Fibroblast of lung (primary cell): ENCODE results near the gene RHOXF2. TPM values are rescaled to one million over a fixed set of nuclear protein-coding genes. Genes with fewer than 3 reads are reported as not detected.

Experiments
- DNase-seq, 2 donors: peaks; one replicate each; pipeline versions ENCODE4 v3.0.0 to v3.0.0-alpha.2; 2010; ENCODE audit warnings: low read depth in 2 of 2
- H2AFZ ChIP-seq: 2 replicates; pipeline ENCODE4 v1.5.1; 2012; ENCODE audit warnings: low read length, control low read depth, inconsistent platforms
- H3K27ac ChIP-seq: 2 replicates; pipeline ENCODE4 v1.5.1; 2011; ENCODE audit warnings: low read length, control low read depth; ENCODE audit not compliant: insufficient read depth
- H3K27me3 ChIP-seq: 2 replicates; pipeline ENCODE4 v1.5.1; 2011; ENCODE audit warnings: mild to moderate bottlenecking, low read length; ENCODE audit not compliant: control insufficient read depth, insufficient read depth
- H3K36me3 ChIP-seq: 2 replicates; pipeline ENCODE4 v1.5.1; 2011; ENCODE audit warnings: low read length; ENCODE audit not compliant: control insufficient read depth, insufficient read depth
- H3K4me1 ChIP-seq: 2 replicates; pipeline ENCODE4 v1.5.1; 2011; ENCODE audit warnings: low read length; ENCODE audit not compliant: control insufficient read depth, insufficient read depth; ENCODE audit errors: extremely low read depth
- H3K4me2 ChIP-seq: 2 replicates; pipeline ENCODE4 v1.5.1; 2011; ENCODE audit warnings: low read length, control low read depth; ENCODE audit not compliant: insufficient read depth; ENCODE audit errors: extremely low read depth
- H3K4me3 ChIP-seq, 4 experiments: fragments of 200-600 bp in 1 of 4; sonication (generic) in 1 of 4; replicated peaks in 1 of 4; 2 replicates each; pipeline ENCODE4 v1.5.1; 2011 to 2016; ENCODE audit warnings: low read length in 4 of 4, low read depth in 3 of 4, mild to moderate bottlenecking in 3 of 4, control low read depth in 2 of 4, inconsistent platforms in 1 of 4, mixed read lengths in 1 of 4; ENCODE audit not compliant: insufficient read depth in 1 of 4; ENCODE audit errors: control extremely low read depth in 1 of 4
- H3K79me2 ChIP-seq: 2 replicates; pipeline ENCODE4 v1.5.1; 2012; ENCODE audit warnings: mild to moderate bottlenecking, low read length, inconsistent platforms; ENCODE audit not compliant: control insufficient read depth, insufficient read depth
- H3K9ac ChIP-seq: 2 replicates; pipeline ENCODE4 v1.5.1; 2011; ENCODE audit warnings: mild to moderate bottlenecking, low read length, control low read depth; ENCODE audit not compliant: insufficient read depth
- H3K9me3 ChIP-seq: 2 replicates; pipeline ENCODE4 v1.5.1; 2012; ENCODE audit warnings: low read depth, low read length; ENCODE audit not compliant: control insufficient read depth, insufficient read depth
- H4K20me1 ChIP-seq: 2 replicates; pipeline ENCODE4 v1.5.1; 2011; ENCODE audit warnings: low read length; ENCODE audit not compliant: control insufficient read depth, insufficient read depth; ENCODE audit errors: extremely low read depth
- CTCF ChIP-seq, 2 donors: IDR thresholded peaks in 1 of 2; conservative IDR thresholded peaks in 1 of 2; 1 replicate in 1 of 2; 2 replicates in 1 of 2; pipeline ENCODE4 v1.5.1; 2011 to 2012; ENCODE audit warnings: low read length in 2 of 2, control low read depth in 1 of 2, inconsistent platforms in 1 of 2, low read depth in 1 of 2, mild to moderate bottlenecking in 1 of 2
- EZH2 ChIP-seq: IDR thresholded peaks from 2 replicates; pipeline ENCODE4 v1.5.1; 2012; ENCODE audit warnings: low read length, control low read depth, mild to moderate bottlenecking; ENCODE audit errors: missing control alignments
- polyA plus RNA-seq, 2 donors: library from polyadenylated mRNA; depleted of rRNA in 1 of 2; stranded (reverse) in 1 of 2; unstranded in 1 of 2; fragments of >200 nt; gene quantifications; 2 replicates each; pipeline ENCODE4 v1.2.1, GENCODE V29; 2011 to 2012; ENCODE audit warnings: missing spikeins in 1 of 2
- total RNA-seq: library from RNA; depleted of rRNA; stranded (reverse); fragments of >200 nt; gene quantifications from 2 replicates; pipeline ENCODE4 v1.2.1, GENCODE V29; 2014

The RHOXF2 gene
- total and polyA plus RNA-seq, 2 donors (not counting 1 experiment from before 2014, with no cell fraction given) = not detected

GRCh38 chrX:120136128-120136527 is 22.3 kb upstream of the RHOXF2 start:
- no peak overlapping the region for H3K27ac ChIP-seq
- no peak for DNase-seq
- H3K4me3 ChIP-seq = no peak overlapping the region

GRCh38 chrX:120136840-120137239 is 21.6 kb upstream of the RHOXF2 start:
- Histone ChIP-seq H3K27me3 (no peaks in the 10 kb centered on the region), H3K9me3 (no peaks in the 10 kb centered on the region), H3K36me3 (no peaks in the 10 kb centered on the region), H3K9ac (no peak overlapping the region), H2AFZ (no peak overlapping the region), H3K4me1 (no peaks in the 10 kb centered on the region), H3K79me2 (no peaks in the 10 kb centered on the region), H4K20me1 (no peaks in the 10 kb centered on the region), H3K4me3 (no peak overlapping the region), H3K27ac (no peak overlapping the region), H3K4me2 (no peak overlapping the region)
- TF ChIP-seq EZH2 (no peak), CTCF (conservative IDR thresholded peaks at IDR 0.05 in 1 of 2, IDR thresholded peaks at IDR 0.05 in 1 of 2; ENCODE audit: low read depth in 1 of 2, low read length in 2 of 2) (no peak)
- no peak for DNase-seq

More at GRCh38 chrX:120136128-120136527, 22.3 kb upstream of the RHOXF2 start:
- Histone ChIP-seq H2AFZ (no peak overlapping the region), H4K20me1 (no peaks in the 10 kb centered on the region), H3K9me3 (no peaks in the 10 kb centered on the region), H3K4me2 (no peak overlapping the region), H3K79me2 (no peaks in the 10 kb centered on the region), H3K4me1 (no peaks in the 10 kb centered on the region), H3K36me3 (no peaks in the 10 kb centered on the region), H3K9ac (no peak overlapping the region), H3K27me3 (no peaks in the 10 kb centered on the region)
- no peak for TF ChIP-seq CTCF (conservative IDR thresholded peaks at IDR 0.05 in 1 of 2, IDR thresholded peaks at IDR 0.05 in 1 of 2; ENCODE audit: low read depth in 1 of 2, low read length in 2 of 2)
- no peak for TF ChIP-seq EZH2

GRCh38 chrX:120137439-120137838 is 21.0 kb upstream of the RHOXF2 start:
- H4K20me1 ChIP-seq = no peaks in the 10 kb centered on the region
- H3K9me3 ChIP-seq = no peaks in the 10 kb centered on the region
- TF ChIP-seq EZH2 (no peak), CTCF (conservative IDR thresholded peaks at IDR 0.05 in 1 of 2, IDR thresholded peaks at IDR 0.05 in 1 of 2; ENCODE audit: low read depth in 1 of 2, low read length in 2 of 2) (no peak)
- no peak overlapping the region for H3K4me2 ChIP-seq
- no peak overlapping the region for H3K9ac ChIP-seq
- H3K36me3 ChIP-seq = no peaks in the 10 kb centered on the region
- H3K79me2 ChIP-seq = no peaks in the 10 kb centered on the region
- no peak overlapping the region for H3K27ac ChIP-seq
- H3K27me3 ChIP-seq = no peaks in the 10 kb centered on the region
- no peak for DNase-seq
- H3K4me3 ChIP-seq = no peak overlapping the region
- H3K4me1 ChIP-seq = no peaks in the 10 kb centered on the region
- H2AFZ ChIP-seq = no peak overlapping the region
